GM10847 (cell line): ENCODE data around the gene CFP.

Experiments used
- POLR2A ChIP-seq: IDR thresholded peaks from 2 replicates; pipeline ENCODE4 v1.6.1; 2011; ENCODE audit not compliant: insufficient read length; ENCODE audit errors: extremely low read depth

Gene CFP

DNA sequence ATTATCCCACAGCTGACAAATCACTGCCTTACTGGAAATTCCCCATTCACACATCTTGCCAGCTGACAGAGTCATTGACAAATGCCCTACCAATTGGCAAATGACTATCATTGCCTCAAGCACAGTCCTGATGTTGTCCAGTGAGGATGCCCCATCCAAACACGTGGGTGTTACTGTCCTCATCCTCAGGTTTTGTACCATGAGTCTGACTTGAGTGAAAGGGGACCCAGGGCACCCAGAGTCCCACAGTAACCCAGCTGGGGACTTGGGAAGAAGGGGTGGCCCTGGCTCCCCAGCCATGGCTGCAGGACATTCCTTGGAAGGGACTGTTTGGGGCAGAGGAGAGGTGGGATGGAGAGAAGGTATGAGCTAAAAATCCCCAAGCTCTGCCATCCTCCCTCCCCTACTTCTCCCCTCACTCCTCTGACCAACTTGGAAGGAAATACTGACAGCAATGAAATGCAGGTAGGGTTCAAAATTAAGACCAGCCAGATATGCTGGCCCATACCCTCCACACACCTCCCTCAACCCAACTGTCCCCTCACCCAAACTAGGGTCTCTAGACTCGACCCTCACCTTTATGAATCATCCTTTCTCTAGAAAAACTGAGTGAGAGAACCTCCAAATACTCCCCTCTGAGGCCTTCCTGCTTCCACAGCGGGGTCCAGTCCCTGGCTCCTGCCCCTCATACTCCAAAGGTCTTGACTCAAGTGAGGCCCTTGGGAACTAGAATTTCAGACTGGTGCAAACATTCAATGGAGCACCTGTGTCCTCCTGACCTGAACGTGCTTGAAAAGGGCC lies 42.4 kb downstream of the CFP start:
- no peak for TF ChIP-seq POLR2A

DNA sequence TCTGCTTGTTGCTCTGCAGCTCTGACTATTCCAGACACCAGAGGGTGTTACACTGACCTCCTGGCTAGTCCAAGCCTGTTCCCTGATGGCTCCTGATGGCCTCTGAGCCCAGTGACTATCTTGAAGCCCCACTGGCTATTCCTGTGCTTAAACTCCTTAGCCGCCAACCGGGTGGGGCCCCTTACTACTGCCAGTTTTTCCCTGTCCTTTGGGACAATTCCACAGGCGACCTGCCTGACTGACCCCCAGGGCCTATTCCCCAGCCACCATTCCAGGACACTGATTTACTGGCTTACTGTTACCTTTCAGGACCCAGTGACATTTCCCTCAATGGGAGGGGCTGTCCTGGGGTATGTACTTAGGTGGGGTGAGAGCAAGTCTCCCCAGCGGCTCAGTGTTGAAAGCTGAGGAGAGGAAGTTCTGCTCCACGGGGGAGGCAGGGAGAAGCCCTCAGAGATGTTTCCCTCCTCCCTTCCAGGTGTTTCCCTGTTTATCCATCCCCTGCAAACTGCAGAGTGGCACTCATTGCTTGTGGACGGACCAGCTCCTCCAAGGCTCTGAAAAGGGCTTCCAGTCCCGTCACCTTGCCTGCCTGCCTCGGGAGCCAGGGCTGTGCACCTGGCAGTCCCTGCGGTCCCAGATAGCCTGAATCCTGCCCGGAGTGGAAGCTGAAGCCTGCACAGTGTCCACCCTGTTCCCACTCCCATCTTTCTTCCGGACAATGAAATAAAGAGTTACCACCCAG lies 43.5 kb downstream of the CFP start:
- TF ChIP-seq POLR2A, result no peak

DNA sequence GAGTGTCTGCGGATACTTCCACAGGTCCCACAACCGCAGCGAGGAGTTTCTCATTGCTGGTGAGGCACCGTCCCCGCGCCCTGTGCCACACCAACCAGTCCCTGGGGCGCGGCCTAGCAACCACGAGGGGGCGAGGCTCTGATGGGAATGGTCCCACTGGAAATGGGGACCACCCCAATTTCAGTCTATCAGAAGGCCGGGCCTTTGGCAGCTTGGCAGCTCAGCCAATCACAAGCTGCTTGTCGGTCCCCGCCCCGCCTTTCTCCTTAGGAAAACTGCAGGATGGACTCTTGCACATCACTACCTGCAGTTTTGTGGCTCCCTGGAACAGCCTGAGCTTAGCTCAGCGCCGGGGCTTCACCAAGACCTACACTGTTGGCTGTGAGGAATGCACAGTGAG lies 44.5 kb downstream of the CFP start:
- TF ChIP-seq POLR2A, result no peak

DNA sequence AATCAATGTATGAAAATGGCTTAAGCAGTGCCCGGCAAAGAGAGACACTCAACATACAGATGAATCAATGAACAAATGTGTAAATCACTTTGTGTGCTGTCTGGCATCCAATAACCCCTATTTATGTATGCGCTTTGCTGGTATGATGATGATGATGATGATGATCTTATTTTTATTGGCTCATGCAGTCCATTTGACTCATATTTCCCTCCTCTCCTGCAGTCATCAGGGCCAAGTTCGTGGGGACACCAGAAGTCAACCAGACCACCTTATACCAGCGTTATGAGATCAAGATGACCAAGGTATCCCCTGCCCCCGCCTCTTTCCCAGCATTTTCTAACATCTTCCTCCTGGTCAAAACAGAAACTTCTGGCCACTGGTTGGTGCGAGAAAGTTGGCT lies 45.0 kb downstream of the CFP start:
- TF ChIP-seq POLR2A, result no peak

DNA sequence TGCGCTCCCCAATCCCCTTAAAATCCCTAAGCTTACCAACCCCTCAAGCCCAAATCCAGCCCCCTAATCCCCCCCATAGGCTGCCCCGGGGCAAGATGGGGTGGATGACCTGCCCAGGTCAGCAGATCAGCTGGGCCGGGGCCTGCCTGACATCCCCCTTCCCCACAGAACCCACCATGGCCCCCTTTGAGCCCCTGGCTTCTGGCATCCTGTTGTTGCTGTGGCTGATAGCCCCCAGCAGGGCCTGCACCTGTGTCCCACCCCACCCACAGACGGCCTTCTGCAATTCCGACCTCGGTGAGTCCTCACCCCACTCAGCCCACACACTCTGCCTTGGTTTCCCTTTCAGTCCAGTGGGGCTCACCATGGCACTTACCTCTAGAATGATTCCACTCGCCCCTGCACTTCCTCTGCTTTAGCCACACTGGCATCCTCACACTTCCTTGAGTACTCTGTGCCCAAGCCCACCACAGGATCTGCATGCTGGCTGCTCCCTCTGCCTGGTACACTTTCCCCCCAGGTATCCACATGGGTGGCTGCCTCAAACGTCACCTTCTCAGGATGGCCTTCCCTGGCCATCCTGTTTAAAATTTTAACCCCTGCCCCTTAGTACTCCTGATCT lies 46.4 kb downstream of the CFP start:
- TF ChIP-seq POLR2A, result no peak

DNA sequence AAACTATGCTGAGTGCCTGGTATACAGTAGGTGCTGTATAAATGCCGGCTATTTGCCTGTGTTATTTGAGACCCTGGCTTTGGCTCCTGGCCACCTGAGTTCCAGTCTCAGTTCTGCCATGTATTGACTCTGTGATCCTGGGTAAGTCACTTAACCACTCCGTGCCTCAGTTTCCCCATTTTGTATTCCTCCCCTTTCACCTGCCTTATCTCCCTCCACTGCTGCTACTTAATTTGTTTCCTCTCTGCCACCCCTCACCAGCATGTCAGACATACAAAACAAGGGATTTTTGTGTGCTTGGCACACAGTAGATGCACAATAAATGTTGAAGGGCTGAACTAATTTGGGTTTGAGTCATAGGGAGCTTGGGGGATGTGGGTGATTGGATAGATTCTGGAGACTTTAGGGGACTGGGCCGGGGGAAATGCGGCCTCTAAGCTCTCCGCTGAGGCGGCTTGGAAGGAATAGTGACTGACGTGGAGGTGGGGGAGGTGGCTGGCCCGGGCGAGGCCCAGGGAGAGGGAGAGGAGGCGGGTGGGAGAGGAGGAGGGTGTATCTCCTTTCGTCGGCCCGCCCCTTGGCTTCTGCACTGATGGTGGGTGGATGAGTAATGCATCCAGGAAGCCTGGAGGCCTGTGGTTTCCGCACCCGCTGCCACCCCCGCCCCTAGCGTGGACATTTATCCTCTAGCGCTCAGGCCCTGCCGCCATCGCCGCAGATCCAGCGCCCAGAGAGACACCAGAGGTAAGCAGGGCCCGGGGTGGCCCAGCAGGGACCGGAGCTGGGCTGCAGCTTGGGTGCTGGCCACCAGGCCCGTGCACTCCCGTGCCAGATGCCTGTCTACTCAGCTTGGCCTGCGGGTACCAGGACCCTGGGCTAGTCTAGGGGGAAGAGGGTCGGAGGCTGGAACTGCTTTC lies 47.7 kb downstream of the CFP start, which contains the start of gene TIMP1:
Gene TIMP1 (plus strand): TSS at position 706 of the 917 bp plus-strand sequence. CDS start 980 bp downstream, outside the sequence.
- peak; percentile 39 for TF ChIP-seq POLR2A

DNA sequence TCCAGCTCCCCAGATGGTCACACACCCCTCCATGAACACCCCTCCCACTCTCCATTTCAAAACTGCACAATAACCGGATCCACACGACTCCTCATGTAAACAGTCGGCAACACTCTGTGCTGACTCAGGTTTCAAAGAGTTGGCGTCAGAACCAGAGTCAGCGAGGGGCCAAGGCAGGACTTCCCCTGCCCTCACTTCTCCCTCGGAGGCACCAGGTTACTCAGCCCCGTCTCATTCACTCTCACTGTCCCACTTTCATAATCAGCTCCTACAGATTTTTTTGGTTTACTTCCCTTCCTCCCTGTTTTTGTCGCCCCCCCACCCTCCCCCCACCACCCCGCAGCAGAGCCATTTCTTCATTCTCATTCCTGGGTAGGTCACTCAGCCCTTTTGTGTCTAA lies 50.2 kb downstream of the CFP start:
- no peak for TF ChIP-seq POLR2A

DNA sequence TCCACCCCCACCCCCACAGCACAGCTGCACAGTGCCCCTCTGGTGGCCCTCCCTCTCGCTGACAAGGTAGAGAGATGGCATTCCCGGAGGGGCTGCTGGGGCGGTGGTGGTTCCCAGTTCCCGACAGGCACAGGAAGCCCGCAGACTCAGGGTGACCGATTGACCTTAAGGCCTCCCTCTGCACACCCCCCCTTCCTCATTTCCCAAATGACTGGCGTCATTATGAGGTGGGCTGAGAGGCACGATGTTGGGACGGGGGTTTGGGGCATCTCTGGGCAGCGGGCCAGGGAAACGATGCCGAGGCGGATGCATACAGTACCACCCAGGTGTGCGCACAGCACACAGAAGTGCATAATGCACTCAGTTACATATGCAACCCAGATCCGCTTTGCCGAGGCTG lies 51.0 kb downstream of the CFP start:
- TF ChIP-seq POLR2A, result no peak

DNA sequence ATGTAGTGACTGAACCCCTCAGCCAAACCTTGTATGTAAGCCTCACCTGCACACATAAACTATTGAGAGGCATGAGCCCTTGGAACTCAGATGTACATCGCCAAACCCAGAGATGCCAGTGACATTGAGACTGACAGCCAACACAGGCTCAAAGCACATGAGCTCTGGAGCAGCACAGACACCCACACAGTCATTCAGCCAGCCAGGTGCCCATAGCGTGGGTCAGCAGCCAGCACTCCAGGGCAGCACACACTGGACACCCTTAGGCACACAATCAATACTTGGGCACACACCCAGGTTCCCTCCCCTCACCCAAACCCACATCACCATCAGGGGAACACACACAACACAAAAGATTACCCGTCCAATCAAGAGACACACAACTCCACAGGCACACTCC lies 51.8 kb downstream of the CFP start:
- no peak for TF ChIP-seq POLR2A

DNA sequence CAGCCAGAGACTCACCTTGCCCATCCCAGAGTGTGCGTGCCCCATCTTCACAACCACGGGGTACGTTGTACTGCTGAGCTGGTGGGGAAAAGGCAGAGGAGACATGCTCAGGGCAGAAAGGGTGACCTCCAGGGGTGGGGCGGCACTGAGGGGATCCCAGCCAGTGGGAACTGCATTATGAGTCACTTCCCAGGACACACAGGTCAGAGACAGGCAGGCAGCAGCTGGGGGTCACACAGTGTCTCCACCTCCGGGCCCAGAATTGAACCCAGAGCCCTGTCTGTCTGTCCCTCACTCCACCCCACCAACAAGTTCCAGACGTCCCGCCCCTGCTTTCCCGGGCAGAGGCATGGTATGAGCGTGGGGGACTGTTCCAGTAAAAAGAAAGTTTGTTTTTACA lies 52.3 kb downstream of the CFP start:
- TF ChIP-seq POLR2A, result no peak

DNA sequence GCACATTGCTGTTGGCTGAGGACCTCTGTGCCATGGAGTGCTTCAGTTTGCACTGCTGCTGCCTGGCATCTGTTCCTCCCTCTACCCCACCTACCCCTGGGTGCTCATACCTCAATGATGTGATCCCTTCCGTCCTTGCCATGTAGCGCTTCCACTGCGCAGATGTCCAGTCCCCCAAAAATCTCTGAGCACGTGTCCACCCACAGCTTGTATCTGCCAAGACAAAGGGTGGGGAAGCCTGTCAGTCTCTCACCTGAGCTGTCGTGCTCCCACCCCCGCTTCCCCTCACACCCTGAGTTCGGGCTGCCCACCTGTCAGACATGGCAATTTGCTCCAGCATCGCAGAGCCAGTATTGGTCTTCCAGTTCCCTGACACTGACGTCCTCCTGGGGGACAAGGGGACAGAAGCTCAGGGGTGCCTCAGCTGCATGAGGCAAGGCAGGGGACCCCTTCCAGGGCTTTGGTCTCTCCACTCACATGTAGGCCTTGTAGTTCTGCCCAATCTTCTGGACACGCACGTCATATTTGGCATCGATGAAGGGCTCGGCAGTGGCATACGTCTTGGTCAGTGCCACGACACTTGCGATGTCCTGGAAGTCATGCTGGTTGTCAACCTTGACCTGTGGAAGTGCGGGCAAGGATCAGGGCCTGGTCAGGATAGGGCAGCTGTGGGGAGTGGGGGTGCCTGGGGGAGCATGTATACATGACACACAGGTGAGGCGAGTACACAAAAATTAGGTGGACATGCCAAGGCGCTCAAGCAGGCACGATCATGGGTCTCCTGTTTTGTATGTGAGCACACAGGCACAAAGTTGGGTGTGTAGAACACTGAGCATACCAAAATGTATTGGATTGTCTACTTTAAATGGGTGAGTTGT lies 53.5 kb downstream of the CFP start:
- TF ChIP-seq POLR2A, result no peak

DNA sequence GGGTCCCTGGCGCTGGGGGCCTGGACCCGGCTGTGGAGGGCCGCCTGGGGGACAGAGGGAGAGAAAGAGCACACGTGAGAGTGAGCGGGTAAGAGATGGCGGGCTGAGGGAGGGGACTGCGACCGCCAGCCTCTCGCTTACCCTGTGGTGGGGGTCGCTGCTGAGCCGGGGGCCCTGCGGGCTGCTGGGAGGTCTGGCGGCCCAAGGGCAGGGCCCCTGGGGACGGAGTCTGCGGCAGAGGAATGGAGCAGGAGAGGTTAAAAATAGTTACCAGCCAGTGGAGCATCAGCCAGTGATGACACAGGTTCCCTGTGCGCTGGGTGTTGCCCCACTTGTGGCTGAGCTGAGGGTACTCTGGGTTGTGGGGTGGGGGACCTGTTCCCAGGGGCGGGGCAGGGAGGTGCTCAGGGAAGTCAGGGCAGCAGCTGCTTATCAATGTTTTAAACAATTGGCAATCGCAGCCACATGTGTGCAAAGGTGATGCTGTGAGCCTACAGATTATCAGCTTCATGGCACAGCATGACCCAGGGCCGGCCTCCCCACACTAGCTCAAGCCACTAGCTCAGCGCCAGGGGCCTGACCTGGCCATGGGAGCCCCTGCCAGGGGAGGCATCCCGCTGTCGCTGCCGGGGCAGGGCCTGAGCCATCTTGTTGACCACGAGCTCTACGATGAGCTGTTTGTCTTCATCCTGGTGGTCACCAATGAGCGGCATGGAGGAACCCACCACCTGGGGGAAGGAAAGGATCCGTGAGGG lies 55.0 kb downstream of the CFP start:
- no peak for TF ChIP-seq POLR2A

DNA sequence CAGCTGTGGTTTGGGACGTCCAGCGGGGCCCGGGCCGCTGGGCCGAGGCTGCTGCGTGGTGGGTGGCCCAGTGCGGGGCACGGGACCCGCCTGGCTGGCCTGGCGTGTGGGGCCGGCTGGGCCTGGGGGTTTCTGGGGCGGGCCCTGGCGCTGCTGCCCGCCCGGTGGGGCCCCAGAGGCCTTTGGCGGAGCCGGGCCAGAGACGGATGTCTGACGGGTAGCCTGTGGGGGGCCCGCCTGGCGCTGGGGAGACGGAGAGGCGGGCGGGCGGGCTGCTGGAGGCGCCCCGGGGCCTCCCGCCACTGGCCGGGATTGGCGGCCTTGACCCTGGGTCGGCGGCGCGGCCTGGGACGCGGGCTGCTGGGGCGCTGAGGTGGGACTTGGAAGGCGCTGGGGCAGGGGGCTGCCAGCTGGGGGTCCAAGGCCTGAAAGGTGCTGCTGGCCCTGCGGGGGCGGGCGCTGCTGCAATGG lies 55.6 kb downstream of the CFP start:
- no peak for TF ChIP-seq POLR2A

DNA sequence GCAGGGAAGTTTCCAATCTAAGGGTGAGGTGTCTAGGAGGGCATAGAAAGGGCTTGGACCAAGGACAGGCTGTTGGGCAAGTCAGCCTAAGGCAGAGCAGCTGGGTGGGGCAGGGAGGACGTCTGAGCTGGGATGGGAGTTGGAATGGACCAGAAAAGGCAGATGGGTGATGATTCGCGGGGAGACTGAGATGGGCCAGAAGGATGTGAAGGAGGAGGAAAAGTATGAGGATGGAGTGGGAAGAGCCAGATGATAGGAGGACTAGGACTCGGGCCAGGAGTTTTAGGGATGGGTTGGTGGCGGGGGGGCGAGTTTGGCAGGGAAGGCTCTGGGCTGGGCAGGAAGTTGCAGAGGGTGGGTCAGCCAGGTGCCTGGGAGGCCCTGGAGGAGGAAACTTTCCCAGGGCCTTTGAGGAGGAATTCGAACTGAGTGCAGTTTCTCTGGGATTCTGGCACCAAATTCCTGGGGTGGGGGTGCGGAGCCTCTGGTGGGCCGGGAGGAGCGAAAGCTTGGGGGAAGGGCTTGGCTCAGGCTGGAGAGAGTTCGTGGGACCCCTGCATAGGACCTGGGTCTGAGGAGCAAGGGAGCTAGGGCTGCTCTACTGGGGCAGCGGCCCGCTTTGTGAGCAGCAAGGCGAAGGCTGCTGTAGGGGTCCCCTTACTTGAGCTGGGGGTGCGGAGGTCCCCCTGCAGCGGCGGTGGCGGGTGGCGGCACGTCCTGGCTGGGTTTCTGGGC lies 56.2 kb downstream of the CFP start:
- TF ChIP-seq POLR2A, result no peak
